H1 (cell line): ENCODE data around the gene IP6K3. TPM values are rescaled to one million over a fixed set of nuclear protein-coding genes. Genes with fewer than 3 reads are reported as not detected.

ENCODE experiments used
- CTCF ChIA-PET: fragments of 300-600 bp; sonication (Branson Sonifier 250); formaldehyde crosslinking; loops from one replicate; lab custom pipeline; 2021; ENCODE audit not compliant: partially characterized antibody; lab: Charles Lee
- POLR2A ChIA-PET: fragments of 300-600 bp; sonication (Branson Sonifier 250); formaldehyde crosslinking; loops from one replicate; lab custom pipeline; 2021; ENCODE audit warnings: inconsistent platforms; ENCODE audit not compliant: partially characterized antibody; lab: Charles Lee
- DNase-seq, 2 experiments: peaks; one replicate each; pipeline versions ENCODE4 v3.0.0 to v3.0.0-alpha.2; 2010 to 2022; ENCODE audit warnings: low spot score in 2 of 2, low read depth in 1 of 2, mixed read lengths in 1 of 2
- FAIRE-seq: peaks from 2 replicates; lab custom pipeline; 2011; peaks lifted over from hg19 to GRCh38; lab: Jason Lieb, UNC
- H2AFZ ChIP-seq: 2 replicates; pipeline ENCODE4 v1.8.1; 2012; ENCODE audit warnings: low read length, inconsistent platforms
- H2AK5ac ChIP-seq: 2 replicates; pipeline ENCODE4 v1.6.1; 2013; ENCODE audit warnings: low read depth, low read length
- H2BK120ac ChIP-seq: replicated peaks from 2 replicates; pipeline ENCODE3; 2013; ENCODE audit warnings: low read depth, low read length, inconsistent platforms
- H2BK12ac ChIP-seq: 2 replicates; pipeline ENCODE4 v1.6.1; 2013; ENCODE audit warnings: low read depth, low read length
- H2BK15ac ChIP-seq: 2 replicates; pipeline ENCODE4 v1.6.1; 2013; ENCODE audit warnings: low read length
- H2BK20ac ChIP-seq: 2 replicates; pipeline ENCODE4 v1.6.1; 2013; ENCODE audit warnings: low read length
- H2BK5ac ChIP-seq: 2 replicates; pipeline ENCODE4 v1.6.1; 2013; ENCODE audit warnings: low read depth, low read length
- H3K14ac ChIP-seq: 2 replicates; pipeline ENCODE4 v1.6.1; 2013; ENCODE audit warnings: inconsistent platforms; ENCODE audit not compliant: insufficient read length
- H3K18ac ChIP-seq: 2 replicates; pipeline ENCODE4 v1.6.1; 2013; ENCODE audit warnings: low read length; ENCODE audit errors: extremely low read depth
- H3K23ac ChIP-seq: 2 replicates; pipeline ENCODE4 v1.6.1; 2013; ENCODE audit warnings: inconsistent platforms; ENCODE audit not compliant: insufficient read length
- H3K23me2 ChIP-seq: 2 replicates; pipeline ENCODE4 v1.6.1; 2013; ENCODE audit warnings: low read depth, low read length
- H3K27ac ChIP-seq: 2 replicates; pipeline ENCODE4 v1.6.1; 2011; ENCODE audit warnings: low read depth, low read length, inconsistent platforms
- H3K27me3 ChIP-seq, 4 experiments: replicated peaks in 1 of 4; 1 replicate in 1 of 4; 2 replicates in 3 of 4; pipeline versions ENCODE4 v1.6.1 to v1.8.1; 2011 to 2013; ENCODE audit warnings: low read length in 3 of 4, mild to moderate bottlenecking in 3 of 4, inconsistent platforms in 2 of 4, mixed read lengths in 2 of 4, moderate library complexity in 1 of 4; ENCODE audit not compliant: control insufficient read depth in 3 of 4, insufficient read depth in 3 of 4; ENCODE audit errors: extremely low read depth in 1 of 4
- H3K36me3 ChIP-seq, 4 experiments: 2 replicates each; pipeline versions ENCODE4 v1.6.1 to v1.8.1; 2011 to 2013; ENCODE audit warnings: mild to moderate bottlenecking in 4 of 4, low read length in 3 of 4, moderate library complexity in 2 of 4, control low read depth in 1 of 4, inconsistent platforms in 1 of 4; ENCODE audit not compliant: insufficient read depth in 4 of 4, control insufficient read depth in 2 of 4
- H3K4ac ChIP-seq: replicated peaks from 2 replicates; pipeline ENCODE3; 2013; ENCODE audit warnings: low read length, low read depth, mixed read lengths, inconsistent platforms; ENCODE audit not compliant: insufficient read length
- H3K4me1 ChIP-seq, 4 experiments: replicated peaks in 1 of 4; 1 replicate in 1 of 4; 2 replicates in 3 of 4; pipeline versions ENCODE4 v1.6.1 to v1.8.1; 2011 to 2013; ENCODE audit warnings: low read length in 3 of 4, inconsistent platforms in 2 of 4, mixed read lengths in 1 of 4; ENCODE audit not compliant: insufficient read depth in 4 of 4, control insufficient read depth in 3 of 4
- H3K4me2 ChIP-seq, 2 experiments: 2 replicates each; pipeline versions ENCODE4 v1.6.1 to v1.8.1; 2011 to 2013; ENCODE audit warnings: low read depth in 2 of 2, low read length in 2 of 2, control low read depth in 1 of 2, inconsistent platforms in 1 of 2, mild to moderate bottlenecking in 1 of 2; ENCODE audit not compliant: insufficient read depth in 1 of 2
- H3K4me3 ChIP-seq, 4 experiments: fragments of 200-600, 300-600 bp in 1 of 4; sonication (generic), shearing (Covaris generic), sonication (Bioruptor Twin) in 1 of 4; 2 replicates each; pipeline versions ENCODE4 v1.5.1 to v1.8.1; 2011 to 2016; ENCODE audit warnings: low read length in 4 of 4, low read depth in 3 of 4, control low read depth in 2 of 4, inconsistent platforms in 2 of 4, mild to moderate bottlenecking in 2 of 4, mixed read lengths in 1 of 4, moderate library complexity in 1 of 4; ENCODE audit not compliant: insufficient read depth in 2 of 4; ENCODE audit errors: extremely low read depth in 1 of 4
- H3K56ac ChIP-seq: replicated peaks from 2 replicates; pipeline ENCODE3; 2013; ENCODE audit warnings: low read depth, mild to moderate bottlenecking, mixed read lengths, low read length, inconsistent platforms; ENCODE audit not compliant: insufficient read length
- H3K79me1 ChIP-seq: 2 replicates; pipeline ENCODE4 v1.6.1; 2013; ENCODE audit warnings: low read depth, low read length, control low read depth
- H3K79me2 ChIP-seq, 2 experiments: 2 replicates each; pipeline versions ENCODE4 v1.6.1 to v1.8.1; 2012 to 2013; ENCODE audit warnings: low read length in 2 of 2, mild to moderate bottlenecking in 2 of 2, inconsistent platforms in 1 of 2; ENCODE audit not compliant: insufficient read depth in 2 of 2, control insufficient read depth in 1 of 2
- H3K9ac ChIP-seq, 4 experiments: replicated peaks in 1 of 4; 1 replicate in 1 of 4; 2 replicates in 3 of 4; pipeline versions ENCODE4 v1.6.1 to v1.8.1; 2011 to 2013; ENCODE audit warnings: low read depth in 3 of 4, low read length in 3 of 4, control low read depth in 2 of 4, mild to moderate bottlenecking in 2 of 4, moderate library complexity in 2 of 4, inconsistent platforms in 1 of 4; ENCODE audit errors: extremely low read depth in 1 of 4
- H3K9me3 ChIP-seq, 2 experiments: 2 replicates each; pipeline versions ENCODE4 v1.6.1 to v1.8.1; 2012 to 2013; ENCODE audit warnings: mild to moderate bottlenecking in 2 of 2, moderate library complexity in 2 of 2, control low read depth in 1 of 2, inconsistent platforms in 1 of 2, low read depth in 1 of 2, low read length in 1 of 2, mixed read lengths in 1 of 2; ENCODE audit not compliant: insufficient read depth in 2 of 2
- H4K20me1 ChIP-seq, 2 experiments: replicated peaks in 1 of 2; 2 replicates each; pipeline versions ENCODE3 to v1.8.1; 2011 to 2013; ENCODE audit warnings: inconsistent platforms in 2 of 2, low read length in 2 of 2, mild to moderate bottlenecking in 1 of 2; ENCODE audit not compliant: insufficient read depth in 2 of 2, control insufficient read depth in 1 of 2
- H4K5ac ChIP-seq: 2 replicates; pipeline ENCODE4 v1.6.1; 2013; ENCODE audit warnings: low read length, low read depth, mixed read lengths, inconsistent platforms; ENCODE audit not compliant: insufficient read length
- H4K8ac ChIP-seq: 2 replicates; pipeline ENCODE4 v1.8.0; 2013; ENCODE audit warnings: mild to moderate bottlenecking, moderate library complexity, low read length, inconsistent platforms; ENCODE audit not compliant: insufficient read depth; ENCODE audit errors: extremely low read depth
- H4K91ac ChIP-seq: replicated peaks from 2 replicates; pipeline ENCODE3; 2013; ENCODE audit warnings: low read length, mixed read lengths, inconsistent platforms; ENCODE audit not compliant: insufficient read length
- CBX8 ChIP-seq: fragments of 300-800, 300-1000 bp; sonication (generic); IDR thresholded peaks from 2 replicates; pipeline ENCODE4 v1.7.1; 2016; ENCODE audit warnings: low read depth, low read length, borderline replicate concordance
- CTBP2 ChIP-seq: IDR thresholded peaks from 2 replicates; pipeline ENCODE4 v1.7.0; 2011; ENCODE audit warnings: borderline replicate concordance, mild to moderate bottlenecking, moderate library complexity, mixed read lengths, low read length; ENCODE audit not compliant: insufficient read depth, insufficient read length
- KDM1A ChIP-seq: fragments of 200-600, 300-600 bp; sonication (generic); IDR thresholded peaks from 2 replicates; pipeline ENCODE4 v1.7.1; 2016; ENCODE audit warnings: mild to moderate bottlenecking, low read length, borderline replicate concordance
- PHF8 ChIP-seq: fragments of 200-600 bp; sonication (generic); conservative IDR thresholded peaks from 2 replicates; pipeline ENCODE4 v1.7.1; 2012; ENCODE audit warnings: low read depth, mild to moderate bottlenecking, inconsistent platforms, low read length, moderate library complexity
- WGBS, 2 experiments: shearing (Covaris generic) in 1 of 2; methylation state at CpG; one replicate each; pipeline versions ENCODE4 v1.1.6 to v1.1.7; 2013 to 2015; ENCODE audit warnings: low lambda C conversion rate in 2 of 2, mixed read lengths in 2 of 2, inconsistent platforms in 1 of 2, low coverage in 1 of 2, missing lambda C conversion rate in 1 of 2; ENCODE audit not compliant: insufficient replicate concordance in 2 of 2, insufficient coverage in 1 of 2, insufficient read length in 1 of 2; ENCODE audit errors: extremely low coverage in 1 of 2, missing lambda C conversion rate in 1 of 2; 5-methylcytosine and 5-hydroxymethylcytosine counted together
- polyA plus RNA-seq, 7 experiments: library from polyadenylated mRNA; depleted of rRNA in 3 of 7; stranded (reverse) in 5 of 7; unstranded in 2 of 7; fragments of >200 nt in 5 of 7; fragments of 200-250 nt in 2 of 7; gene quantifications; 1 replicate in 5 of 7; 2 replicates in 1 of 7; 4 replicates in 1 of 7; pipeline versions ENCODE4 v1.2.1 to v1.2.3, GENCODE V29; 2011 to 2013; ENCODE audit warnings: missing spikeins in 2 of 7, mixed read lengths in 2 of 7
- total RNA-seq: library from RNA; stranded (reverse); fragmentation: NEBNext Ultra II Directional; extraction: Animal tissue kit (Norgen Biotek cat#: 25700); gene quantifications from 2 replicates; pipeline ENCODE4 v1.2.1, GENCODE V29; 2021

IP6K3 gene
- total and polyA plus RNA-seq, 2 of the 8 experiments (the other 6 are each of a cell fraction or from before 2014, with no cell fraction given), result 0.22 to 0.73 TPM

GRCh38 chr6:33761581-33761921, 14.8 kb upstream of the IP6K3 start:
- H3K4ac ChIP-seq, result no peak overlapping the region
- H2BK120ac ChIP-seq, result no peak overlapping the region
- no peaks in the 10 kb centered on the region for H4K20me1 ChIP-seq
- no peak overlapping the region for H2AK5ac ChIP-seq
- H3K27ac ChIP-seq, result no peak overlapping the region
- DNase-seq (no peak), FAIRE-seq (no peak)
- H3K9me3 ChIP-seq, result no peaks in the 10 kb centered on the region
- H3K23me2 ChIP-seq, result no peaks in the 10 kb centered on the region
- H2BK15ac ChIP-seq, result no peak overlapping the region; the same call in 1 of the 2 replicates
- POLR2A ChIA-PET, result interaction anchor here (1.6 to 2.5 kb wide), 3 partner anchors 9 to 50 kb away, joined by 3 to 10 read pairs (median 4); partner anchors contain the start of genes IP6K3 and UQCC2
- H3K27me3 ChIP-seq, result no peaks in the 10 kb centered on the region
- no peak overlapping the region for H2BK12ac ChIP-seq
- WGBS, 2 experiments, result 90% methylated on average over 2 of the region's 2 CpGs; no CpG with 5 or more reads in 1 of the 2 experiments
- TF ChIP-seq CTBP2 (no peak), KDM1A (no peak), PHF8 (no peak), CBX8 (no peak)
- no peak overlapping the region for H2BK20ac ChIP-seq
- no peaks in the 10 kb centered on the region for H3K79me2 ChIP-seq
- H4K8ac ChIP-seq, result no peak overlapping the region
- no peaks in the 10 kb centered on the region for H3K79me1 ChIP-seq
- no peak overlapping the region for H3K9ac ChIP-seq
- CTCF ChIA-PET, result interaction anchor here (0.7 to 12.1 kb wide), 29 partner anchors 12 to 394 kb away, joined by 3 to 171 read pairs (median 4); partner anchors contain the start of genes IP6K3 and UQCC2
- no peak overlapping the region for H4K91ac ChIP-seq
- H4K5ac ChIP-seq, result no peak overlapping the region
- H3K23ac ChIP-seq, result no peak overlapping the region
- no peak overlapping the region for H3K56ac ChIP-seq
- no peak overlapping the region for H3K4me3 ChIP-seq
- no peaks in the 10 kb centered on the region for H3K36me3 ChIP-seq
- H3K4me1 ChIP-seq, result peaks cover 0 to 3% (median 0%) of the 10 kb centered on the region in 4 experiments; a peak in 2 of 7 replicates
- no peak overlapping the region for H2BK5ac ChIP-seq
- H2AFZ ChIP-seq, result no peak overlapping the region
- no peak overlapping the region for H3K4me2 ChIP-seq
- no peak overlapping the region for H3K14ac ChIP-seq
- H3K18ac ChIP-seq, result no peak overlapping the region; the same call in 1 of the 2 replicates
